Right cardiac atrium (tissue), 5 donors: ENCODE data around the gene TMEM33. TPM values are rescaled to one million over a fixed set of nuclear protein-coding genes. Genes with fewer than 3 reads are reported as not detected.

Experiments used
- ATAC-seq, 2 donors: fragments of 200-7000 bp; cut with Tn5 transposase; one replicate each; pipeline versions ENCODE4 v1.8.0 to v1.9.1; 2020; ENCODE audit warnings: moderate library complexity in 2 of 2, mild to moderate bottlenecking in 1 of 2
- DNase-seq, 3 donors: peaks; one replicate each; pipeline ENCODE4 v3.0.0-alpha.2; 2020
- H3K27ac ChIP-seq: one replicate; pipeline ENCODE4 v1.5.1; 2013; ENCODE audit warnings: mild to moderate bottlenecking, low read length, control low read depth, moderate library complexity
- H3K27me3 ChIP-seq: one replicate; pipeline ENCODE4 v1.6.1; 2013; ENCODE audit not compliant: control insufficient read depth, insufficient read depth
- H3K4me1 ChIP-seq: one replicate; pipeline ENCODE4 v1.6.1; 2013; ENCODE audit warnings: low read length; ENCODE audit not compliant: control insufficient read depth, insufficient read depth
- H3K4me3 ChIP-seq: one replicate; pipeline ENCODE4 v1.5.1; 2013; ENCODE audit warnings: low read length, control low read depth
- H3K9me3 ChIP-seq: one replicate; pipeline ENCODE4 v1.6.1; 2013; ENCODE audit warnings: low read length; ENCODE audit not compliant: control insufficient read depth
- WGBS: extraction: QIAGEN DNeasy Blood & Tissue Kit; methylation state at CpG from one replicate; pipeline ENCODE4 v1.1.7; 2013; 5-methylcytosine and 5-hydroxymethylcytosine counted together
- intact Hi-C, 4 donors: fragments of 100-400 bp; cut with DNase I; formaldehyde crosslinking; loops; one replicate each; pipeline versions ENCODE4 v1.11.0 to v1.14.0; 2022 to 2023
- polyA plus RNA-seq: library from polyadenylated mRNA; stranded (reverse); fragments of 200-250 nt; gene quantifications from one replicate; pipeline ENCODE4 v1.2.3, GENCODE V29; 2013
- total RNA-seq, 4 donors: library from RNA; stranded (reverse); fragmentation: NEBNext Ultra II Directional; extraction: Animal tissue kit (Norgen Biotek cat#: 25700); gene quantifications; one replicate each; pipeline ENCODE4 v1.2.1, GENCODE V29; 2021
- donor health status: healthy with polysubstance abuse.
- donor health status: DM: no; HTN: yes; CAD: no.
- donor health status: DM: no; HTN: no; CAD: no.
- donor health status: DM: no; HTN: yes; CAD: no; lungs with severe emphysema.
- donor health status: DM: yes; HTN: yes; CAD: no.

Gene TMEM33
- total and polyA plus RNA-seq, 5 donors = 8.9 to 32.1 (median 27.1) TPM

GRCh38 chr4:41939016-41939626 lies 3.9 kb downstream of the TMEM33 start:
- Histone ChIP-seq H3K27ac (no peak overlapping the region), H3K4me3 (no peak overlapping the region), H3K4me1 (peaks cover 4% of the 10 kb centered on the region), H3K27me3 (no peaks in the 10 kb centered on the region), H3K9me3 (no peaks in the 10 kb centered on the region)
- intact Hi-C loops = no loop called here
- DNase-seq (no peak), ATAC-seq (no peak)
- WGBS = 69% methylated on average over 3 of the region's 3 CpGs

- H3K27ac ChIP-seq = no peak overlapping the region
- ATAC-seq = no peak
- no peak overlapping the region for H3K4me3 ChIP-seq
- DNase-seq = no peak
- peaks cover 4% of the 10 kb centered on the region for H3K4me1 ChIP-seq
- H3K27me3 ChIP-seq = no peaks in the 10 kb centered on the region
- no peaks in the 10 kb centered on the region for H3K9me3 ChIP-seq
- intact Hi-C loops = no loop called here
Measured at GRCh38 chr4:41940834-41941233, 5.6 kb downstream of the TMEM33 start.

- no peak for DNase-seq
- Histone ChIP-seq H3K4me3 (no peak overlapping the region), H3K4me1 (no peaks in the 10 kb centered on the region), H3K27ac (no peak overlapping the region), H3K27me3 (no peaks in the 10 kb centered on the region), H3K9me3 (no peaks in the 10 kb centered on the region)
- no peak for ATAC-seq
- 71% methylated on average over 2 of the region's 2 CpGs for WGBS
- intact Hi-C loops = no loop called here
Measured at GRCh38 chr4:41943506-41943905, 8.3 kb downstream of the TMEM33 start.

- no peaks in the 10 kb centered on the region for H3K4me1 ChIP-seq
- no peak overlapping the region for H3K4me3 ChIP-seq
- intact Hi-C loops = no loop called here
- no peaks in the 10 kb centered on the region for H3K9me3 ChIP-seq
- no peak for ATAC-seq
- H3K27me3 ChIP-seq = no peaks in the 10 kb centered on the region
- no peak for DNase-seq
- no peak overlapping the region for H3K27ac ChIP-seq
Measured at GRCh38 chr4:41944089-41944488, 8.9 kb downstream of the TMEM33 start.

- WGBS = 81% methylated on average over 3 of the region's 3 CpGs
- intact Hi-C loops = no loop called here
- no peaks in the 10 kb centered on the region for H3K4me1 ChIP-seq
- DNase-seq (no peak), ATAC-seq (no peak)
- H3K9me3 ChIP-seq = no peaks in the 10 kb centered on the region
- no peak overlapping the region for H3K27ac ChIP-seq
- no peaks in the 10 kb centered on the region for H3K27me3 ChIP-seq
- H3K4me3 ChIP-seq = no peak overlapping the region
Measured at GRCh38 chr4:41949531-41949930, 14.3 kb downstream of the TMEM33 start.

GRCh38 chr4:41957634-41958033 lies 22.4 kb downstream of the TMEM33 start:
- ATAC-seq (no peak), DNase-seq (no peak)
- intact Hi-C loops = no loop called here
- Histone ChIP-seq H3K4me1 (no peaks in the 10 kb centered on the region), H3K9me3 (no peaks in the 10 kb centered on the region), H3K4me3 (no peak overlapping the region), H3K27ac (no peak overlapping the region), H3K27me3 (no peaks in the 10 kb centered on the region)
- WGBS = 42% methylated on average over 1 of the region's 1 CpG

- Histone ChIP-seq H3K9me3 (no peaks in the 10 kb centered on the region), H3K27ac (no peak overlapping the region), H3K4me1 (no peaks in the 10 kb centered on the region), H3K27me3 (no peaks in the 10 kb centered on the region), H3K4me3 (no peak overlapping the region)
- DNase-seq (no peak), ATAC-seq (no peak)
- WGBS = 92% methylated on average over 4 of the region's 4 CpGs
- intact Hi-C loops = no loop called here
Measured at GRCh38 chr4:41963105-41963504, 27.9 kb downstream of the TMEM33 start.

- 95% methylated on average over 1 of the region's 1 CpG for whole genome bisulfite sequencing
- ATAC-seq (no peak), DNase-seq (no peak)
- H3K27ac ChIP-seq = no peak overlapping the region
- H3K9me3 ChIP-seq = no peaks in the 10 kb centered on the region
- no peak overlapping the region for H3K4me3 ChIP-seq
- no peaks in the 10 kb centered on the region for H3K4me1 ChIP-seq
- intact Hi-C loops = no loop called here
- no peaks in the 10 kb centered on the region for H3K27me3 ChIP-seq
Measured at GRCh38 chr4:41964401-41964800, 29.2 kb downstream of the TMEM33 start.

- no peaks in the 10 kb centered on the region for H3K9me3 ChIP-seq
- H3K4me1 ChIP-seq = no peaks in the 10 kb centered on the region
- 97% methylated on average over 2 of the region's 2 CpGs for WGBS
- H3K27ac ChIP-seq = no peak overlapping the region
- ATAC-seq (no peak), DNase-seq (no peak)
- no peak overlapping the region for H3K4me3 ChIP-seq
- H3K27me3 ChIP-seq = no peaks in the 10 kb centered on the region
- intact Hi-C loops = no loop called here
Measured at GRCh38 chr4:41967392-41967791, 32.2 kb downstream of the TMEM33 start.

- no peak for ATAC-seq
Measured at GRCh38 chr4:41969671-41970070, 34.4 kb downstream of the TMEM33 start.

GRCh38 chr4:41975341-41975740 lies 40.1 kb downstream of the TMEM33 start:
- Histone ChIP-seq H3K27me3 (no peaks in the 10 kb centered on the region), H3K27ac (no peak overlapping the region), H3K9me3 (no peaks in the 10 kb centered on the region), H3K4me3 (no peak overlapping the region), H3K4me1 (no peaks in the 10 kb centered on the region)
- intact Hi-C loops = no loop called here
- 77% methylated on average over 1 of the region's 1 CpG for WGBS
- ATAC-seq (no peak), DNase-seq (no peak)

More at GRCh38 chr4:41969671-41970070, 34.4 kb downstream of the TMEM33 start:
- Histone ChIP-seq H3K9me3 (no peaks in the 10 kb centered on the region), H3K27ac (no peak overlapping the region), H3K4me1 (no peaks in the 10 kb centered on the region), H3K4me3 (no peak overlapping the region), H3K27me3 (no peaks in the 10 kb centered on the region)
- no peak for DNase-seq
- intact Hi-C loops = no loop called here
